RWPE2 (cell line): ENCODE results near the gene LHFPL3.

Experiments
- ATAC-seq: fragments of 200-7000 bp; cut with Tn5 transposase; 3 replicates; pipeline ENCODE4 v1.9.1; 2021; ENCODE audit warnings: low read depth
- DNase-seq: peaks from one replicate; pipeline ENCODE4 v3.0.0-alpha.2; 2020; ENCODE audit warnings: low spot score
- H3K27ac ChIP-seq: fragments of 450-650 bp; 2 replicates; pipeline ENCODE4 v1.5.1; 2017; ENCODE audit warnings: mild to moderate bottlenecking; ENCODE audit not compliant: poor library complexity, severe bottlenecking
- H3K27me3 ChIP-seq: fragments of 250-450 bp; sonication (Bioruptor Pico); 2 replicates; pipeline ENCODE4 v1.5.1; 2021; ENCODE audit warnings: mild to moderate bottlenecking, moderate library complexity; ENCODE audit not compliant: insufficient read depth, poor library complexity, severe bottlenecking
- H3K36me3 ChIP-seq: fragments of 250-450 bp; sonication (Bioruptor Pico); 2 replicates; pipeline ENCODE4 v1.5.1; 2020; ENCODE audit warnings: low read depth, mild to moderate bottlenecking, moderate library complexity
- H3K4me1 ChIP-seq: fragments of 250-450 bp; sonication (Bioruptor Pico); 2 replicates; pipeline ENCODE4 v1.5.1; 2021; ENCODE audit warnings: mild to moderate bottlenecking, moderate library complexity; ENCODE audit not compliant: insufficient read depth, poor library complexity, severe bottlenecking
- H3K4me3 ChIP-seq: fragments of 250-450 bp; sonication (Bioruptor Pico); 2 replicates; pipeline ENCODE4 v1.5.1; 2021; ENCODE audit warnings: mild to moderate bottlenecking, moderate library complexity; ENCODE audit not compliant: severe bottlenecking
- H3K9me3 ChIP-seq: fragments of 250-450 bp; sonication (Bioruptor Pico); 2 replicates; pipeline ENCODE4 v1.5.1; 2021; ENCODE audit warnings: mild to moderate bottlenecking, moderate library complexity; ENCODE audit not compliant: severe bottlenecking
- CTCF ChIP-seq: fragments of 450-650 bp; IDR thresholded peaks from one replicate; pipeline ENCODE4 v1.5.1; 2017; ENCODE audit warnings: mild to moderate bottlenecking, moderate library complexity; ENCODE audit not compliant: poor library complexity, severe bottlenecking

Gene LHFPL3

GRCh38 chr7:104938741-104939390, 610.5 kb downstream of the LHFPL3 start:
- no peaks in the 10 kb centered on the region for H3K36me3 ChIP-seq
- ATAC-seq, result no peak
- H3K4me1 ChIP-seq, result no peaks in the 10 kb centered on the region
- no peak for DNase-seq
- no peak overlapping the region for H3K27ac ChIP-seq
- no peak for TF ChIP-seq CTCF
- H3K4me3 ChIP-seq, result no peak overlapping the region
- H3K27me3 ChIP-seq, result no peaks in the 10 kb centered on the region
- H3K9me3 ChIP-seq, result no peaks in the 10 kb centered on the region

DNA sequence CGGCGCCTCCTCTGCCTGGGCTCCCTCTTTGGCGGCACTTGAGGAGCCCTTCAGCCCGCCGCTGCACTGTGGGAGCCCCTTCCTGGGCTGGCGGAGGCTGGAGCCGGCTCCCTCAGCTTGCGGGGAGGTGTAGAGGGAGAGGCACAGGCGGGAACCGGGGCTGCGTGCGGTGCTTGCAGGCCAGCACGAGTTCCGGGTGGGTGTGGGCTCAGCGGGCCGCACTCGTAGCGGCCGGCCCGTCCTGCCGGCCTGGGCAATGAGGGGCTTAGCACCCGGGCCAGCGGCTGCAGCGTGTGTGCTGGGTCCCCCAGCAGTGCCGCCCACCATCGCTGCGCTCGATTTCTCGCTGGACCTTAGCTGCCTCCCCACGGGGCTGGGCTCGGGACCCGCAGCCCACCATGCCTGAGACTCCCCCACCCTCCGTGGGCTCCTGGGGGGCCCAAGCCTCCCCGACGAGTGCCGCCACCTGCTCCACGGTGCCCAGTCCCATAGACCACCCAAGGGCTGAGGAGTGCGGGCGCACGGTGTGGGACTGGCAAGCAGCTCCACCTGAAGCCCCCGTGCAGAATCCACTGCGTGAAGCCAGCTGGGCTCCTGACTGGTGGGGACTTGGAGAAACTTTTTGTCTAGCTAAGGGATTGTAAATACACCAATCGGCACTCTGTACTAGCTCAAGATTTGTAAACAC, 611.8 kb downstream of the LHFPL3 start:
- Histone ChIP-seq H3K27ac (no peak overlapping the region), H3K36me3 (no peaks in the 10 kb centered on the region), H3K27me3 (no peaks in the 10 kb centered on the region), H3K4me3 (no peak overlapping the region), H3K9me3 (no peaks in the 10 kb centered on the region), H3K4me1 (peaks cover 9% of the 10 kb centered on the region)
- no peak for DNase-seq
- no peak for TF ChIP-seq CTCF
- no peak for ATAC-seq

GRCh38 chr7:104943502-104944343, 615.3 kb downstream of the LHFPL3 start:
- Histone ChIP-seq H3K9me3 (no peaks in the 10 kb centered on the region), H3K4me1 (peaks cover 17% of the 10 kb centered on the region), H3K36me3 (no peaks in the 10 kb centered on the region), H3K4me3 (no peak overlapping the region), H3K27ac (peak overlapping the region; percentile 60), H3K27me3 (no peaks in the 10 kb centered on the region)
- TF ChIP-seq CTCF, result no peak
- DNase-seq (no peak), ATAC-seq (no peak)

- no peaks in the 10 kb centered on the region for H3K27me3 ChIP-seq
- H3K4me3 ChIP-seq, result no peak overlapping the region
- ATAC-seq, result no peak
- H3K9me3 ChIP-seq, result no peaks in the 10 kb centered on the region
- no peak for DNase-seq
- H3K4me1 ChIP-seq, result peaks cover 17% of the 10 kb centered on the region
- peak overlapping the region; percentile 60 for H3K27ac ChIP-seq
- TF ChIP-seq CTCF, result no peak
- no peaks in the 10 kb centered on the region for H3K36me3 ChIP-seq
These were observed 617.2 kb downstream of the LHFPL3 start for GRCh38 chr7:104945599-104945956.
